Keratinocyte (primary cell): ENCODE measurements around the gene DCAF11.

Source experiments
- EZH2 ChIP-seq: IDR thresholded peaks from one replicate; pipeline ENCODE4 v1.6.1; 2012; ENCODE audit warnings: inconsistent platforms, mild to moderate bottlenecking, low read length, moderate library complexity
- TF ChIP-seq, protein P1 (sequence below), 3 experiments: IDR thresholded peaks in 1 of 3; conservative IDR thresholded peaks in 1 of 3; optimal IDR thresholded peaks in 1 of 3; 2 replicates in 2 of 3; 3 replicates in 1 of 3; pipeline versions ENCODE3 to v1.5.1; 2011; ENCODE audit warnings: low read length in 3 of 3, mild to moderate bottlenecking in 3 of 3, moderate library complexity in 2 of 3, control low read depth in 1 of 3, inconsistent platforms in 1 of 3; ENCODE audit not compliant: insufficient read depth in 2 of 3; ENCODE audit errors: extremely low read depth in 1 of 3

DNA sequence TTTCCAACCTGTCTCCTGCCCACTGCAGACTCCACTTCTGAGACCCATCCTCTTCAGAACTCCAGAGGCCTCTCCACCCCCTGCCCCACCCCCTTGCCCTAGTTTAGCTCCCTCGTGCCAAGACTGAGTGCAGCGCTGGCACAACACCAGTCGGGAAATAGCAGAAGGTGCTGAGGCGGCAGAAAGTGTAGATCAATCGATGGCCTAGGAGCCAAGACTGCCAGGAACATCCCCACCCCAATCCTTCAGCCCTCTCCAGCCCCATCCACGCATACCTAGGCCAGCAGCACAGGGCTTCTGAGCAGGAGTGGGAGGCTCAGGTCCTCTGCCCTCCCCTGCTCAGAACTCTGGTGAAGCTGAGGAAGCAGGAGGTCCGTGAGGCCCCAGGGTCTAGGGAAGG lies 42.1 kb upstream of the DCAF11 start:
- TF ChIP-seq, protein P1, sequence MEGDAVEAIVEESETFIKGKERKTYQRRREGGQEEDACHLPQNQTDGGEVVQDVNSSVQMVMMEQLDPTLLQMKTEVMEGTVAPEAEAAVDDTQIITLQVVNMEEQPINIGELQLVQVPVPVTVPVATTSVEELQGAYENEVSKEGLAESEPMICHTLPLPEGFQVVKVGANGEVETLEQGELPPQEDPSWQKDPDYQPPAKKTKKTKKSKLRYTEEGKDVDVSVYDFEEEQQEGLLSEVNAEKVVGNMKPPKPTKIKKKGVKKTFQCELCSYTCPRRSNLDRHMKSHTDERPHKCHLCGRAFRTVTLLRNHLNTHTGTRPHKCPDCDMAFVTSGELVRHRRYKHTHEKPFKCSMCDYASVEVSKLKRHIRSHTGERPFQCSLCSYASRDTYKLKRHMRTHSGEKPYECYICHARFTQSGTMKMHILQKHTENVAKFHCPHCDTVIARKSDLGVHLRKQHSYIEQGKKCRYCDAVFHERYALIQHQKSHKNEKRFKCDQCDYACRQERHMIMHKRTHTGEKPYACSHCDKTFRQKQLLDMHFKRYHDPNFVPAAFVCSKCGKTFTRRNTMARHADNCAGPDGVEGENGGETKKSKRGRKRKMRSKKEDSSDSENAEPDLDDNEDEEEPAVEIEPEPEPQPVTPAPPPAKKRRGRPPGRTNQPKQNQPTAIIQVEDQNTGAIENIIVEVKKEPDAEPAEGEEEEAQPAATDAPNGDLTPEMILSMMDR (optimal IDR thresholded peaks at IDR 0.05 in 1 of 3, IDR thresholded peaks at IDR 0.05 in 1 of 3, conservative IDR thresholded peaks at IDR 0.05 in 1 of 3; ENCODE audit: extremely low read depth in 1 of 3, insufficient read depth in 2 of 3, low read length in 3 of 3), result no peak
- TF ChIP-seq EZH2, result no peak
